Measurements from ENCODE around the gene PNMA8A.

Gene PNMA8A

GRCh38 chr19:46471116-46471733 lies at the start of gene PNMA8A:
TSS of gene PNMA8A (minus strand) at chr19:46471563. CDS start at chr19:46471035, 528 bp downstream.
- ChIA-PET POLR2A (no interaction called here), CTCF (interaction anchor here (1.1 kb wide), 1 partner anchor 11 kb away, joined by 3 read pairs; no protein-coding TSS in a partner anchor)
- no peak for TF ChIP-seq CTCF (IDR thresholded peaks at IDR 0.05; ENCODE audit: control extremely low read depth, extremely low read depth, low read depth, missing control alignments)
- DNase-seq (ENCODE audit: extremely low spot score) = no peak

- no peak for DNase-seq (ENCODE audit: extremely low spot score)
- ChIA-PET POLR2A (no interaction called here), CTCF (interaction anchor here (3.0 to 11.3 kb wide), 3 partner anchors 8 to 20 kb away, joined by 18 to 135 read pairs (median 20); no protein-coding TSS in a partner anchor)
- no peak for TF ChIP-seq CTCF (IDR thresholded peaks at IDR 0.05; ENCODE audit: control extremely low read depth, extremely low read depth, low read depth, missing control alignments)
Observed at GRCh38 chr19:46520616-46521015, 49.3 kb upstream of the PNMA8A start.

- ChIA-PET CTCF (interaction anchor here (0.6 to 3.8 kb wide), 7 partner anchors 11 to 494 kb away, joined by 3 to 18 read pairs (median 5); no protein-coding TSS in a partner anchor), POLR2A (no interaction called here)
- no peak for TF ChIP-seq CTCF (IDR thresholded peaks at IDR 0.05; ENCODE audit: control extremely low read depth, extremely low read depth, low read depth, missing control alignments)
- DNase-seq (ENCODE audit: extremely low spot score) = no peak
Observed at GRCh38 chr19:46517471-46517870, 46.1 kb upstream of the PNMA8A start.

GRCh38 chr19:46515879-46516350 lies 44.6 kb upstream of the PNMA8A start:
- CTCF ChIA-PET = interaction anchor here (0.7 to 3.8 kb wide), 9 partner anchors 12 to 236 kb away, joined by 3 to 18 read pairs (median 3); no protein-coding TSS in a partner anchor
- POLR2A ChIA-PET = no interaction called here
- peak; percentile 49 for TF ChIP-seq CTCF (IDR thresholded peaks at IDR 0.05; ENCODE audit: control extremely low read depth, extremely low read depth, low read depth, missing control alignments)
- peak; percentile 61 for DNase-seq (ENCODE audit: extremely low spot score)

- no peak for TF ChIP-seq CTCF (IDR thresholded peaks at IDR 0.05; ENCODE audit: control extremely low read depth, extremely low read depth, low read depth, missing control alignments)
- ChIA-PET CTCF (interaction anchor here (1.1 to 3.8 kb wide), 6 partner anchors 13 to 120 kb away, joined by 3 to 18 read pairs (median 7); no protein-coding TSS in a partner anchor), POLR2A (no interaction called here)
- no peak for DNase-seq (ENCODE audit: extremely low spot score)
Observed at GRCh38 chr19:46515290-46515609, 43.9 kb upstream of the PNMA8A start.

GRCh38 chr19:46514589-46515289 lies 43.4 kb upstream of the PNMA8A start:
- CTCF ChIA-PET = interaction anchor here (0.8 to 3.9 kb wide), 24 partner anchors 7 to 234 kb away, joined by 3 to 20 read pairs (median 4); partner anchors contain the start of gene CCDC8
- no peak for TF ChIP-seq CTCF (IDR thresholded peaks at IDR 0.05; ENCODE audit: control extremely low read depth, extremely low read depth, low read depth, missing control alignments)
- DNase-seq (ENCODE audit: extremely low spot score) = no peak
- POLR2A ChIA-PET = no interaction called here
